Measurements from ENCODE around the gene ABHD14A.
A peak's percentile ranks its signal among the peaks of the same experiment; 100 is the strongest.
"Not testable (repeated sequence)": the region's sequence is repeated elsewhere in the genome, so short reads cannot be mapped to it uniquely, and the experiment has no call there.

ABHD14A gene

DNA sequence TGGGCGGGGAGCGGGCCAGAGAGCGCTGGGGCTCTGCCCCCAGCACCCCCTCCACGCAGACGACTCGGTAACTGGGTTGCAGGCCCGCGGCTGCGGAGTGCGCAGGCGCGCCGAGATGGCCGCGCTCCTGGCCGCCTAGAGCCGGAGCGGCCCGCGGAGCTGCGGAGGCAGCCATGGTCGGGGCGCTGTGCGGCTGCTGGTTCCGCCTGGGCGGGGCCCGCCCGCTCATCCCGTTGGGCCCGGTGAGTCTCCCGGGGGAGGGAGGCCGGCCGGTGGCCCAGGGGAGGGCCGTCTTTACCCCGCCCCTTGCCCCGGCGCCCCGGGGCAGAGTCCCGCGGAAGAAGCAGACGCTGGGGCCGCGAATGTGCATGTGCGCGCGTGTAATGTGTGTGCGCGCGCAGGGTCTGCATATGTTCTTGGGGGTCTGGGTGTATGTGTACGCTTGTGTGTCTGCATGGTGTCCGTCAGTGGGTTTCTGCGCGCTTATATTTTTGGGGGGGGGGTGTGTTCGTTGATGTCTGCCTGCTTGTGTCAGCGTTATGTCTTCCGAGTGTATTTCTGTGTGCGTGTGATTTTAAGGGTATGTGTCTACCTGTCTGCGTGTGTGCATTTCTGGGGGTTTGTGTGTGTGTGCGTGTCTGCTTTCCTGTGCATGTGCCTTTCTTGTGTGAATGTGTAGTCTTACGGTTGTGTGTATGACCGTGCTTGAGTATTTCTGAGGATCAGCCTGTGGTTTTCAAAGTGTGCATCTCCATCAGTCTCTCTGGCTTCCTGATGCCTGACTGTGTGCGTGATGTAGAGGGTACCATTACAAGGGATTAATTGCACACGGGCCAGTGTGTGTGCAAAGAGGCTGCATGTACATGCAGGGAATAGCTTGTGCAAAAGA is at the start of gene ABHD14A:
Gene ABHD14A, plus strand, starts transcription at position 102 of the 889 bp plus-strand sequence. Its CDS starts 72 bp downstream, at position 174.
- peak; percentile 61 for DNase-seq

DNA sequence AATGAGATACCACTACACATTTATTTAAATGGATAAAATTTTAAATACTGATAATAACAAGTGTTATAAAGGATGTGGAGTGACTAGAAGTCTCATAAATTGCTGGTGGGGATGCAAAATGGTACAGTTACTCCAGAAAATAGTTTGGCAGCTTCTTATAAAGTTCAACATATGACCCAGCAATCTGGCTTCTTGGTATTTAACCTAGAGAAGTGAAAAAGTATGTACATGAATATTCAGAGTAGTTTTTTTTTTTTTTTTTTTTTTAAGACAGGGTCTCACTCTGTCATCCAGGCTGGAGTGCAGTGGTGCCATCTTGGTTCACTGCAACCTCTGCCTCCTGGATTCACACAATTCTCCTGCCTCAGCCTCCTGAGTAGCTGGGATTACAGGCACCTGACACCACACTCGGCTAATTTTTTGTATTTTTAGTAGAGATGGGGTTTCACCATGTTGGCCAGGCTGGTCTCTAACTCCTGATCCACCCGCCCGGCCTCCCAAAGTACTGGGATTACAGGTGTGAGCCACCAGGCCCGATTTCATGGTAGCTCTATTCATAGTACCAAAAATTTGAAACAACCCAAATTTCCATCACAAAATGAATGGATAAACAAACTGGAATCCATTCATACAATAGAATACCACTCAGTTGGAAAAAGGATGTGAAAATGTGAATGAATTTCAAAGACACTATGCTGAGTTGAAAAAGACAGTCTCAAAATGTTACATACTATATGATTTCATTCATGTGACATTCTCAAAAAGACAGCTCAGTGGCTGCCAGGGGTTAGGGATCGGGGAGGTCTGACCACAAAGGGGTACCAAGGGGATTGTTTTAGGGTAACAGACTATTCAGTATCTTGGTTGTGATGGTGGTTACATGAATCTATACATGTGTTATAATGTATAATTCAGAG is 47.5 kb upstream of the ABHD14A start:
- no peak for DNase-seq

DNA sequence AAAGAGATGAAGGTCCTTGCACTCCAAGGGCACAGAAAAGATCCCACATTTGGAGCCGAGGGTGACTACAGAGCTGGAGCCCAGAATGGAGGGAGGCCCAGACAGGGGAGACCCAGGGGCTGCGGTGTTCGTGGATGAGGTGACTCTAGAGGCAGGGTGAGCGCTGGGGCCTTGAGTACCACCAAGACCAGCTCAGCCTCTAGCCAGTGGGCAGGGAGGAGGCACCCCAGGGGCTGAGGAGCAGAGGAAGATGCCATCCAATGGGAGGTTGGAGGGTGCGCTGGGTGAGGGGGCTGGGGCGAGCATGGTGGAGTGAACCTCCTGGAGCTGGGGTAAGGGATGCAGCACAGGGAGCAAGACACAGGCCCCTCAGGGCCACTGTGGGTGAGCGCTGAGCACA is 46.4 kb upstream of the ABHD14A start:
- no peak for DNase-seq

DNA sequence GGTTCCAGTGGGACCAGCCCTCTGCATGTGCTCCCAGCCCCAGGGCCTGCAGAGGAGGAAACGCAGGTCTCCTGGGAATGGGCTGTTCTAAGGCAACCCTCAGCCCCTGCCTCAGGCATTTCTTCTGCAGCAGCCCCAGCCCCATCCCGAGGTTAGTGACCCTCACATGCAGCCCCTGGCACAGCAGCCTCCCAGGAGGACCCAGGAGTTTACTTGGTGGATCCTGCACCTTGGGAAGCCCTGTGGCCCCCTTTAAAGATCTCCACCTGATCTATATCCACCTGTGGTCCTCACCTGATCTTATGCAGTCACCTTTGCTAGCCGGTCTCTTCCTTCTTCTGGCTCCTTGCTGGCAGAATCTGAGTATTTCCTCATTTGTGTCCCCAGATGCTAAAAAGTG is 45.9 kb upstream of the ABHD14A start:
- DNase-seq: not testable (repeated sequence)

DNA sequence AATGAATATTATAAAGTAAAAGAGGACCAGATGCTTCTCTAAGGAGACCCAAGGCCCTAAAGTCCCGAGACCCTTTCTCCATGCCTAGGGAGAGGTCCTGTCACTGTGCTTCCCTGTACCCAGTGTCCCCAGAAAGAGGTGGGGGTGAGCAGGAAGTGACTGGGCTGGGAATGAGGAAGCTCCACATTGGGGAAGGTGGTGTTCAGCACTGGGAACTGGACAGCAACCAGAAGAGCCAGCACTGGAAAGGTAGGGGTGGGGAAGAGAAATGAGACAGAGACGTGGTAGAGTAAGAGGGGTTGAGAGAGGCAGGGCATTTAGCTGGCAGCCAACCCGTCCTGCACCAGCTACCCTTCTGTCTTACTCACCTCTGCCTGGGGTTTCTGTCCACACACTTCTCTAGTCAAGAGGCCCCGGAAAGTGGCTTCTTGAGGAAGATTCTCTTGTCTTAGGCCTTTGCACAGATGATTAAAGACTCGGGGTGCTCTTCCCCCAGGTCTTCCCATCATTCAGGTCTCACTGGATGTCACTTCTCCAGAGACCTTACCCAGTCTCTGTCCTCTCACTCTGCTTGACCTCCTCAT is 45.4 kb upstream of the ABHD14A start:
- DNase-seq: no peak

DNA sequence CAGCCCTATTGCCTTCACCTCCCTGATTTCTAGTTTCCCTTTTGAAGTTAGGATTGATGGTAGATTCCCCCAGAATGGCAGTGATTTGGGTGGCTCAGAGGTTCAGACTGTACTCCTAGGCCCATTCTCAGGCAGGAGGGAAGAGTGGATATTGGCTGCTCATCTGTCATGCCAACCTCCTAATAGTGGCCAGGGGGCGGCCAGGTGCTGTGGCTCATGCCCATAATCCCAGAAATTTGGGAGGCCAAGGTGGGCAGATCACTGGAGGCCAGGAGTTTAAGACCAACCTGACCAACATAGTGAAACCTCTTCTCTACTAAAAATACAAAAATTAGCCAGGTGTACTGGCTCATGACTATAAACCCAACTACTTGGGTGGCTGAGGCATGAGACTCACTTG is 44.4 kb upstream of the ABHD14A start:
- DNase-seq: no peak

DNA sequence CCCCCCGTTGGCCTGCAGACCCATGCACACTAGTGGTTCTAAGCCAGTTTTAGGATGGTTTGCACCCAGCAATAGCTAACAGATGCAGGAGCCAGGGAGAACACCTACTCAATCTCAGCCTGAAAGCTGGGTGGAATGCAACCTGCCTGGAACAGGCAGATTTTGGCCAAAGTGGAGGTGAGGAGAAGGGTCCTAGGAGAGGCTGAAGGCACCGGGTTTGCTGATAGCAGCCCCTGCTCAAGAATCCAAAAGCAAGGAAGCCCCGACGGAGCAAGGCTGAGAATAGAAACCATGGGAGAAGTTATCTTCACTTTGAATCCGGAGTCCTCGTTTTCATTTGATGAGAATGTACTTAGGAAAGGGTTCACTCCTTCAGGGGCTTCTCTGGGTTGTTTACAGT is 43.1 kb upstream of the ABHD14A start:
- DNase-seq: no peak

DNA sequence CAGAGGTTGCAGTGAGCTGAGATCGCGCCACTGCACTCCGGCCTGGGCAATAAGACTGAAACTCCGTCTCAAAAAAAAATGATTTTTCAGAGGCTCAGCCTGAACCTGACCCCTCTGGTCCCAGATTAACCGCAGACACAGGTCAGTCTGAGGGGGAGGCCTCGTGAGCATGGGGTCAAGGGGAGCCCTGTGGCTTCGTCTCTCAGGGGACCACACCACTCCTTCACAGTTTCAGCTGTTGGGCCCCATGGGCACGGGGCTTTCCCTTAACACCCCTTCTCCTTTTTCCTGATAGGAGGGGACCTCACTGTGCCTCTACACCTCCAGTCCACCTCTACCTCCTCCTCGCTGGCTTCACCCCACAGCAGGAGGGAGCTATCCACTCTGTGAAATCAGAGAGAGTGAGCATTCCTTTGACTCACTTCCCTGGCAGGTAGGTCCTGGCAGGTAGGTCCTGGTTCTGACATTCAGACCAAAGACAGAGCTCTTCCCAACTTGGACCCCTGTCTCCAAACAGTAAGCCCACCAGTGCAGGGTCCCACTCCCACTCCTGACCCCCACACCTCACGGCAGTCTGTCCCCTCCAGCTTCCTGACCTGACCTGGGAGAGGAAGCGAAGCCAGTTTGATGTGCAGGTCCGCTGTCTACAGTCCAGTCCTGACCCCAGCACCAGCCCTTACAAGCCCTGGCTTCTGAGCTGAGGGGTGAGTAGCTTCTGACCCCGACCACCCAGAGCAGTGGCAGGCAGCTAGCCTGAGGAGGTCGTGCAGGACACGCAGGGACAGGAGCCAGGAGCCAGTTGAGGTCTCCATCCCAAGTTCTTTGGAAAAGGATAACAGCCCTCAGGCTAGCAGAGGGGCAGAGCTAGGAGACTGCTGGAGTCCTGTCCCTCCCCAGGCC is 42.1 kb upstream of the ABHD14A start:
- no peak for DNase-seq

DNA sequence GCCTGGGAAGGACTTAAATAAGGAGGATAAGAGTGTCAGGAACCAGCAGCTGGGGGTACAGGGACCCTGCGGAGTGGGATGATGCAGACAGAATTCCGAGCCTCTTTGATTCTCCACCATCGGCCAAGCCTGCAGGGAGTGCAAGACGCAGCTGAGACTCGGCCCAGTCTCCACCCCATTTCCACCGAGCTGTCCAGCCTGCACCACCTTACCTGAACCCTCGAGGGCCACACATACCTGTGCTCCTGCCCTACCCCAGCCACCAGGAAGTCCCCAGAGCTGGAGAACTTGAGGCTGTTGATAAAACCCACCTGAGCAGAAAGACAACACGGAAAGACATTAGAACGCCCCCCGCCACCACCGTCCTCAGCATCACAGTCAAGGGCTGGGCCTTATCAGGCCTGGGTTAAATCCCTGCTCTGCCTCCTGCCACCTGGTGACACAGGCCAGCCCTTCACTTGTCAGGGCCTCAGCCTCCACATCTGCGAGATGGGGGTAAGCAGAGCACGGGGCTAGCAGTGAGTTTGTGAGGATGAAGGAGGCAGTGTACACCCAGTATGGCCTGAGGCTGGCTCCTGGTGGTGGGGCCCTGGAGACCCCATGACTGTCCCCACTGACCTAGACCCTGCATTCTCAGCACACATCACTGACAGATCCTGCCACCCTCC is 41.3 kb upstream of the ABHD14A start:
- no peak for DNase-seq

DNA sequence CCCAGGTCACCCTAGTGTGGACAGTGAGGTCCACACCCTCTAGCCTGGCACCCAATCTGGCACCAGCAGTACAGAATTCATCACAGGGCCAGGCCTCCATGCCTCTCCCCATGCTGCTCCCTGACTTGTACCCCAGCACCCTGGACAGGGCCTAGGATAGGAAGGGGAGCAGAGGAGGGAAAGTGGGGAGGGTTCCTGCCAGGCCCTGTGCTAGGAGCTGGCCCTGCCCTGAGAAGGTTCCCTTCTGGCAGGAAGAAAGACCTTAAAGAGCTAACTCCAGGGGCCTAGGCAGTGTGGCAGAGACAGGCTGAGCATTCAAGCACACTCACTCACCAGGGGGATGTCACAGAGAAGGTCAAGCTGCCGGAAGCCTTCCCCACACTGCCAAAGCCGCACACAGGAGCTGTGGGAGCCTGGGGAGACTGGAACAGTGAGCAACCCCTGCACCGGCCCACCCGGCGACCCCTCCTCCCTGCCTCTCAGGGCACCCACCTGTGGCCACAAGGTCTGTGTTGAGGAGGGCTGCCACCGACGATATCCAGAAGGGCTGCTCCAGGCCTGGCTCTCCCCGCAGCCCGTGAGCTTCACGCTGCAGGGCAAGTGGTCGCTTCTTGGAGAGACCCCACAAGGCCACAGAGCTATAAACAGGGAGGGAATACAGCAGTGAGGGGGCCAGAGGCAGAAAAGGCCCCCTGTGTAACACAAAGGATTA is 40.6 kb upstream of the ABHD14A start:
- DNase-seq: no peak

DNA sequence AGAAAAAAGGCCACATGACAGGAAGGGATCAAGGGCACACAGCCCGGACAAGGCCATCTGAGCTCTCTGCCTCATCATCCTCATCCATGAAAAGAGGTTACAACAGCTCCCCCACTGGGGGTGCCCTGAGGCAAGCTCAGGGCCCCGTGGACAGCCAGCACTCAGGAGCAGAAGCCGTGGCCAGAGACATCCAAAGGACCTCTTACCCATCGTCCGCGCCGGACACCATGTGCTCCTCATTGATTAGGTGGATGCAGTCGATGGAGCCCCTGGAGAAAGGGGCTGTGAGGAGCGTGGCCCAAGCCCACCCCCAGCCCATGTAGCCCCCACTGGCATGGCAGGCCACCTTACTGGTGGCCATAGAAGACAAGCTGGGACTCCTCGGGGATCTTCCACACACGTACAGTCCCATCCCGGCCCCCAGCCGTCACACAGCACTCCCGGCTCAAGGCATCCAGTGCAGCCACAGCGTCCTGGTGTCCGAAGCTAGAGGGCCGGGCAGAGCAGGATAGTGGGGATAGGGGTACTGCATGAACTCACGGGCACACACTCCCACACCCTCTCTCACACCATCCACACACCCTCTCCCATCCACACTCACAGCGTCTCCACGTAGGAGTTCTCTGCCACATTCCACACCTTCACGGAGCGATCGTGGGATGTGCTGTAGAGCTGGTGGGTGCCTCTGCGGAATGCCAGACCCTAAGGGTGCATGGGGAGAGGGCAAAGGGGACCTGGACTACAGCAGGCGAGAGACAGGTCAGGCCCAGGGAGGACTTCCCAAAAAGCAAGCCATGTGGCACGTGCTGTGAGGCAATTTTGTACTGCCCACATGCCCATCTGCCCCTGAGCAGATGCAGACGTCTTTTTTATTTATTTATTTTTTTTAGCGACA is 39.6 kb upstream of the ABHD14A start:
- DNase-seq: no peak

DNA sequence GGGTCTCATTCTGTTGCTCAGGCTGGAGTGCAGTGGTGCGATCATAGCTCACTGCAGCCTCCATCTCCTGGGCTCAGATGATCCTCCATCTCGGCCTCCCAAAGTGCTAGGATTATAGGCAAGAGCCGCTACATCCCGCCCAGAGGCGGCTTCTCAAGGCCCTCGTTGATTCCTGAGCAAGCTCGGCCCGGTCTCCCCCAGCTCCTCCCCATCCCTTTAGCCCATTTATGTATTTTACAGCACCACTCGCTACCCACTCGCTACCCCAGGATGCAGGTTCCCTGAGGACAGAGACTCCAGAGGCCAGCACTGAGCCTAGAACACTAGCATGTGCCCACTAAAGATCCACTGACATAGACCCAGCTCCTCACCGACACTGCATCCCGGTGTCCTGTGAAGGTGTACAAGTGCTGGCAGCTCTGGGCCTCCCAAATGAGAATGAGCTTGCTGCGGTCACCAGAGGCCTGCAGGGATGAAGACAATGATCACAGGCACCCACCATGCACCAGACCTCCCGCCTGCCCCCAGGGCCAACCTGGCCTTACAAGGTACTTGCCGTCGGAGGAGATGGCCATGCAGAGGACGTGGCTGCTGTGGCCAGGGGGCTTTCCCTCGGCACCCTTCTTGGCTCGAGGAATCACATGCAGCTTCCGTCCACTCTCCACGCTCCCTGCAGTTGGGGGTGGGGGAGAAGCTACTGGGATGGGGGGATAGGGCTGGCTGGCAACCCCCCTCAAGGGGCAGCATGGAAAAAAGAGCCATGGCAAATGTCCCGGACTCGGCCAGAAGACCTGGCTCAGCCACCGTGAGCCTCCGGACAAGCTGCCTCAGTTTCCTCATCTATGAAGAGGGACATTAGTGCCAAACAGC is 38.7 kb upstream of the ABHD14A start:
- DNase-seq: no peak

DNA sequence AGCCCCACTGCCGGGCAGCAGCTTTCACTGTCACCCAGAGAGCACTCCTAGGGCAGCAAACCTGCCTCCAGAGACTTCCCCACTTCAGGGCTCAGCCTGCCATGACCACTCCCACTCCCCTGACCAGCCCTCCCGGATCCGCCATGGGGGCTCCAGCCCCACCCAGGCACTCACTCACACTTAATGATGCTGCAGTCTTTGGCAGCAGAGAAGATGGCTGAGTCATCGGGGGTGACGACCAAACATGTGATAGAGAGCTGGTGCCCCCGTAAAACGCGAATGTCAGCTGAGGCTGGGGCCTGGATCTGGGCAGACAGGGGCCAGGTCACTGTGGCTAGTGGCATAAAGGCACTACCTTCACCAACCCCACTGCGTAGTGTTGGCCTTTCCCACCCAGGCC is 37.9 kb upstream of the ABHD14A start:
- DNase-seq: no peak

DNA sequence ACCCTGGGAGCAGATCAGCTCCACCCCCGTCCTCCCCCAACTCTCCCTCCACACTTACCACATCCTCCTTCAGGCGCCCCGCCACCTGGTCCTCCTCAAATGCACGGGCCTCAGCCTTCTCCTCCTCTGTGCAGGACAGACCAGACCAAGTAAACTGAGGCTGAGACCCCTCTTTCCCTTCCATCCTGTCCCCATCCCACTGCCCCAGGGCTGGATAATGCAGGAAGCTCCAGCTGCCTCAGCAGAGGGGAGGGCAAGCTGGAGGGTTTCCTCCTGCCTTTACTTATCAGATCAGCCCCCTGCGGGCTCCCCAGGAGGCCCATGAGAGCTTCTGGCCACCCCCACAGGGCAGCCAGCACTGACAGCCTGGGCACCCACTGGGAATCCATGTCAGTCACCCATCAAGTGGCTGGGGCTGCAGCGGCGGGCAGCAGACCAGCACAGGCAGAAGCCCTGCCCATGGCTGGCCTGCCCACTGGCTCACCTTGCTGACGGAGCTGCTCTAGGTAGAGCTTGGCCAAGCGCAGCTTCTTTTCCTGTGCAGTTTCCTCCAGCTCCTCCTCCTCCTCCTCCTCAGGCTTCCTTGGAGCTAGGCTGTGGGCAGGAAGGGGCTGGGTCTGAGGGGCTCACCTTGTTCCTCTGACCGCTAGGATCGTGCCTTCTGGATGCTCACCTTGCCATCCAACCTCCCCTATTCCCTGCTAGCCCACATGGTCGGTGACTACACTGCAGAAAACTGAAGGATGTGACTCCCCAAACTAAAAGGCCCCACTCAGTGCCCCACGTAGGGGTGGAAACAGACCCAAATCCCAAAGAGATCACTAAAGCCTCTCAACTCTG is 37.0 kb upstream of the ABHD14A start:
- no peak for DNase-seq

DNA sequence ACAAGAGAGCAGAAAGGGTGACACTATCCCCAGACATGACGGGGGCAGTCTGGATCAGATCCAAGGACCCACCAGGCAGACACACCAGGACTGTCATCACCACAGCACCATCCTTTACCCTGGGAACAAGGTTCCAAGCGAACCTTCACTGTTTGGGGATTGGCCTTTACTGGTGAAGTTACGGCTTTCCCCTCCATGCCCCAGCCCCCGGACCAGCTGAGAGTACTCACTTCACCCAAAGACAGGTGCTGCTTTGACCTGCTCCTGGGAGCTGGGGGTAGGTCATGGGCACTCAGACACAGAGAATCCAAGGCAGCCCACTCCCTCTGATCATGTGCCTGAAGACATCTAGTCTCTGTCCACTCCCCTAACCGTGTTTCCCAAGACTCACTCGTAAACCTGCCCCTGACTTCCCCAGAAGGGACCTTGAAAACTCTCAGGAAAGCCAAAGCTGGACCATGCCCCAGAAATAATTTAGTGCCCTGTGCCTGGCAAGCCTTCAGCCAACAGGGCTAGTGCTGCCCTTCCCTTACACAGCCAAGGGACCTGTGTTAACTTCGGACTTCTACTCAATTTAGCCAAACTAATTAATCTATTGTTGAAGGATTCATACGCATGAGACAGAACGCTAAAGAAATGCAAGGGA is 36.0 kb upstream of the ABHD14A start:
- DNase-seq: no peak

DNA sequence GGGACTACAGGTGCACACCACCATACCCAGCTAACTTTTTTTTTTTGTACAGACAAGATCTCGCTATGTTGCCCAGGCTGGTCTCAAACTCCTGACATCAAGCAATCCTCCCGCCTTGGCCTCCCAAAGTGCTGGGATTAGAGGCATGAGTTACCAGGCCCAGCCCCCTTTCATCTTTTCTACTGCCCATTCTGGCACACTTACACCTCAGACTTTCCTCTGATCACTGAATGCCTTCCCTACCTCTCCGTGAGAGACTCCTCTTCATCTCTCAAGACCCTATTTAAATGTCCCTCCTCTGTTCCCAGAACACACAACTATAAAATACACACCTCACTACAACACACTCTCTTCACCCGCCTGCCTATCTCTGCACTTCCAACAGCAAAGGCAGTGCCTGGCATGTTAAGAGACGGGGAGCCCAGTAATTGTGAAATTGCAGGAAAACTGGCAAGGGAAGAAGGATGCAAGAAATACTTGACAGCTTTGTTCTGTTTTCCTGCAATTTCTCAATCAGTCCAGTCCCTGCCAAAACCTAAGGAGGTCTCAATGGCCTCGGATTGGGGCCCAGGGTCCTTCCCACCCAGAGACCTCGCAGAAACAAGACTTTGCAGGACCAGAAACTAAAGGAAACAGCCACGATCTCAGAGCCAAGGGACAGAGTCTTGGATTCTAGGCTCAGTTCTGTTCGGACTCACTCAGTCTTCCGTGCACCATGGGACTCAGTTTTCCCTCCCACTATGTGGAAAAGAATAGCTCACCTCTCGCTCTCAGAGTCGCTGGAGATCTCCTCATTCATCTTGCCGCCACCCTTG is 34.0 kb upstream of the ABHD14A start:
- DNase-seq: no peak

DNA sequence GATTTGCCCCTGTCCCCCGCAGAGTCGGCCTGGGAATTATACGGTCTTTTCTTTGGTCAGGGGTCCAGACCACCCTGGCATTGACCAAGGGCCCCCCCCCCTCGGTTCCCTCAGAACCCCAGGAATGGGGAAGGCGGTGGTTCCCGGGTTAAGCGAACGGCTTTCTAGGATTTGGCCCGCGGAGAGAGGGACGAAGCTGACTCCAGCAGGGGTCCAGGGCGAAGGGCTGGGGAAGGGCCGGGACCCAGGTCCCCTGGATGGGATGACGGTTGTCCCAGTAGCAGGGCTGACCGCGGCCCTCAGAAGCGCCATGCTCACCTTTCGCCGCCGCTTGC is 33.4 kb upstream of the ABHD14A start:
- DNase-seq: no peak

Data from activated gamma-delta T cell treated with Interleukin-2 at 50 U/mL for 16 hours (primary cell).